ENCODE measurements around the gene MAN1A1.

Gene MAN1A1

DNA sequence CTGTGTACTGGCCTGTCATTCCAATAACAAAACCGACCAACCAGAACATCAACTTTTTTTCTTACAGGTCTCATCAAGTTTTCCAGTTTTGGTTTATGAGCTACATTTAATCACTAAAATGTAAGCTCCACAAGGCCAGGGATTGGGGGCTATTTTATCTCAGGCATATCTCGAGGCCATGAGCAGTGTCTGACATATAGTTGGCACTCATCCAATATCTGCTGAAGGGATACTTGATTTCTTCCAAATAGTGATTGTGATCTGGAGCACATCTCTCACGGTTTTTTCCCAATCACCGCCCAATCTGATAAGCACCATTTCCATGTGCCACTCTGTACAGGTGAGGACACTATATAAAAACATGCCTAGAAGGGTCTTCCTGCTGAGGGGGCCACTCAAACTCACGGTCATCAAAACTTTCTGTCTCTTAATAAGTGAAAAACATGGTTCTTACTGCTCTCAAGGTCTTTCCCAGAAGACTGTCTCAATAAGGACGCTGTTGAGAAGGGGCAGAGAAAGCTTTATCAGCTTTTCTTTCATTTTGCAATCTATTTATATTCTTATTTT, 65.5 kb downstream of the MAN1A1 start:
- CTCF ChIA-PET: interaction anchor here (0.5 kb wide), 1 partner anchor 43 kb away, joined by 3 read pairs; no protein-coding TSS in a partner anchor

DNA sequence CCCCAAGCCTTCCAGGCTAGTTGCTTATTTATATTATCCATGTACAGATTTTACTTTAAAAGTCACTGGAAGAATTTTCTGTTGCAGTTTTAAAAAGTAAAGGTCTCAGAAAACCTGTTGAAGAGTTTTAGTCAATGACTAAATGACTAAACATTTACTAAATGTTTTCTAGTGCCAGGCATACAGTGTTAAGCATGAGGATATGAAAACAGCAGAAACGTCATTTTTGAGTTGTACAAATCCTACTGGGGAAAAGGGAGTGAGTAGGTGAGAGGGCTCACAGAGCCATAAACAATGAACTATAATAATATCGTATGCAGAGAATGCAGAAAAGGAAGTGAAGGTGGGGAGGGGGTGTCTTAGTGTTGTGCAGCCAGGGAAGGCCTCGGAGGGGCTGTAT, 66.3 kb downstream of the MAN1A1 start:
- no peak overlapping the region for H3K27ac ChIP-seq (ENCODE audit: extremely low read depth, low read depth, low read length)
- TF ChIP-seq ZNF555 (tag by site-specific recombination; conservative IDR thresholded peaks at IDR 0.05): no peak
- no peak for TF ChIP-seq SCRT1 (tag by site-specific recombination; IDR thresholded peaks at IDR 0.05; ENCODE audit: borderline replicate concordance)
- TF ChIP-seq KLF8 (tag by site-specific recombination; IDR thresholded peaks at IDR 0.05): no peak
- no peak for TF ChIP-seq ZNF335 (tag by site-specific recombination; conservative IDR thresholded peaks at IDR 0.05)
- TF ChIP-seq SP2 (tag by site-specific recombination; IDR thresholded peaks at IDR 0.05): no peak
- TF ChIP-seq ZNF341 (tag by site-specific recombination; IDR thresholded peaks at IDR 0.05; ENCODE audit: low read depth): no peak
- TF ChIP-seq TRIM28 (IDR thresholded peaks at IDR 0.05; ENCODE audit: borderline replicate concordance, low read length): no peak
- no peak for TF ChIP-seq ZNF221 (tag by site-specific recombination; IDR thresholded peaks at IDR 0.05; ENCODE audit: borderline replicate concordance)
- no peak for TF ChIP-seq ZNF426 (tag by site-specific recombination; IDR thresholded peaks at IDR 0.05)
- TF ChIP-seq, protein P1, sequence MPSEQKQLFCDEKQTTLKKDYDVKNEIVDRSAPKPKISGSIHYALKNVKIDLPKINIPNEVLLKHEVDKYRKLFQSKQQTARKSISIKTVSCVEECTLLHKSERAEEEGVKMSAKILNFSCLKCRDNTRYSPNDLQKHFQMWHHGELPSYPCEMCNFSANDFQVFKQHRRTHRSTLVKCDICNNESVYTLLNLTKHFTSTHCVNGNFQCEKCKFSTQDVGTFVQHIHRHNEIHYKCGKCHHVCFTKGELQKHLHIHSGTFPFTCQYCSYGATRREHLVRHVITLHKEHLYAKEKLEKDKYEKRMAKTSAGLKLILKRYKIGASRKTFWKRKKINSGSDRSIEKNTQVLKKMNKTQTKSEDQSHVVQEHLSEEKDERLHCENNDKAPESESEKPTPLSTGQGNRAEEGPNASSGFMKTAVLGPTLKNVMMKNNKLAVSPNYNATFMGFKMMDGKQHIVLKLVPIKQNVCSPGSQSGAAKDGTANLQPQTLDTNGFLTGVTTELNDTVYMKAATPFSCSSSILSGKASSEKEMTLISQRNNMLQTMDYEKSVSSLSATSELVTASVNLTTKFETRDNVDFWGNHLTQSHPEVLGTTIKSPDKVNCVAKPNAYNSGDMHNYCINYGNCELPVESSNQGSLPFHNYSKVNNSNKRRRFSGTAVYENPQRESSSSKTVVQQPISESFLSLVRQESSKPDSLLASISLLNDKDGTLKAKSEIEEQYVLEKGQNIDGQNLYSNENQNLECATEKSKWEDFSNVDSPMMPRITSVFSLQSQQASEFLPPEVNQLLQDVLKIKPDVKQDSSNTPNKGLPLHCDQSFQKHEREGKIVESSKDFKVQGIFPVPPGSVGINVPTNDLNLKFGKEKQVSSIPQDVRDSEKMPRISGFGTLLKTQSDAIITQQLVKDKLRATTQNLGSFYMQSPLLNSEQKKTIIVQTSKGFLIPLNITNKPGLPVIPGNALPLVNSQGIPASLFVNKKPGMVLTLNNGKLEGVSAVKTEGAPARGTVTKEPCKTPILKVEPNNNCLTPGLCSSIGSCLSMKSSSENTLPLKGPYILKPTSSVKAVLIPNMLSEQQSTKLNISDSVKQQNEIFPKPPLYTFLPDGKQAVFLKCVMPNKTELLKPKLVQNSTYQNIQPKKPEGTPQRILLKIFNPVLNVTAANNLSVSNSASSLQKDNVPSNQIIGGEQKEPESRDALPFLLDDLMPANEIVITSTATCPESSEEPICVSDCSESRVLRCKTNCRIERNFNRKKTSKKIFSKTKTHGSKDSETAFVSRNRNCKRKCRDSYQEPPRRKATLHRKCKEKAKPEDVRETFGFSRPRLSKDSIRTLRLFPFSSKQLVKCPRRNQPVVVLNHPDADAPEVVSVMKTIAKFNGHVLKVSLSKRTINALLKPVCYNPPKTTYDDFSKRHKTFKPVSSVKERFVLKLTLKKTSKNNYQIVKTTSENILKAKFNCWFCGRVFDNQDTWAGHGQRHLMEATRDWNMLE (tag by site-specific recombination; conservative IDR thresholded peaks at IDR 0.05; ENCODE audit: low read depth): no peak
- TF ChIP-seq, protein P2, sequence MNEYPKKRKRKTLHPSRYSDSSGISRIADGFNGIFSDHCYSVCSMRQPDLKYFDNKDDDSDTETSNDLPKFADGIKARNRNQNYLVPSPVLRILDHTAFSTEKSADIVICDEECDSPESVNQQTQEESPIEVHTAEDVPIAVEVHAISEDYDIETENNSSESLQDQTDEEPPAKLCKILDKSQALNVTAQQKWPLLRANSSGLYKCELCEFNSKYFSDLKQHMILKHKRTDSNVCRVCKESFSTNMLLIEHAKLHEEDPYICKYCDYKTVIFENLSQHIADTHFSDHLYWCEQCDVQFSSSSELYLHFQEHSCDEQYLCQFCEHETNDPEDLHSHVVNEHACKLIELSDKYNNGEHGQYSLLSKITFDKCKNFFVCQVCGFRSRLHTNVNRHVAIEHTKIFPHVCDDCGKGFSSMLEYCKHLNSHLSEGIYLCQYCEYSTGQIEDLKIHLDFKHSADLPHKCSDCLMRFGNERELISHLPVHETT (tag by site-specific recombination; IDR thresholded peaks at IDR 0.05): no peak
- H3K36me3 ChIP-seq (ENCODE audit: control insufficient read depth in 2 of 2, insufficient read depth in 1 of 2, low read length in 2 of 2): peaks cover 0 to 6% of the 10 kb centered on the region in 2 experiments; a peak in 1 of 3 replicates
- CTCF ChIA-PET: no interaction called here
- no peaks in the 10 kb centered on the region for H3K9me3 ChIP-seq (ENCODE audit: control insufficient read depth, insufficient read depth, low read depth, low read length)
- H3K4me1 ChIP-seq (ENCODE audit: control insufficient read depth, insufficient read depth, low read length): no peaks in the 10 kb centered on the region
- POLR2A ChIA-PET: no interaction called here
- H3K4me3 ChIP-seq (ENCODE audit: low read depth, low read length): no peak overlapping the region

More for the DNA sequence above, 65.5 kb downstream of the MAN1A1 start:
- Histone ChIP-seq H3K27ac (ENCODE audit: extremely low read depth, low read depth, low read length) (no peak overlapping the region), H3K4me1 (ENCODE audit: control insufficient read depth, insufficient read depth, low read length) (no peaks in the 10 kb centered on the region), H3K4me3 (ENCODE audit: low read depth, low read length) (no peak overlapping the region), H3K9me3 (ENCODE audit: control insufficient read depth, insufficient read depth, low read depth, low read length) (no peaks in the 10 kb centered on the region), H3K36me3 (ENCODE audit: control insufficient read depth in 2 of 2, insufficient read depth in 1 of 2, low read length in 2 of 2) (peaks cover 0 to 6% of the 10 kb centered on the region in 2 experiments; a peak in 1 of 3 replicates)
- POLR2A ChIA-PET: no interaction called here
- TF ChIP-seq ZNF292 (tag by site-specific recombination; IDR thresholded peaks at IDR 0.05; ENCODE audit: borderline replicate concordance, low read depth) (no peak), ZNF747 (tag by site-specific recombination; IDR thresholded peaks at IDR 0.05) (no peak), ZNF629 (tag by site-specific recombination; IDR thresholded peaks at IDR 0.05) (no peak), GLI2 (tag by site-specific recombination; IDR thresholded peaks at IDR 0.05; ENCODE audit: borderline replicate concordance, low read depth) (no peak), ZBTB7A (tag by site-specific recombination; IDR thresholded peaks at IDR 0.05; ENCODE audit: low read depth) (no peak), ZNF214 (tag by site-specific recombination; IDR thresholded peaks at IDR 0.05; ENCODE audit: borderline replicate concordance) (no peak)

Data from HEK293 (cell line).